A204.1 (cell line): ENCODE data around the gene AHCYL2.
A peak's percentile ranks its signal among the peaks of the same experiment; 100 is the strongest.
"Not testable (repeated sequence)": the region's sequence is repeated elsewhere in the genome, so short reads cannot be mapped to it uniquely, and the experiment has no call there.

ENCODE experiments used
- FAIRE-seq: peaks from 2 replicates; lab custom pipeline; 2012; peaks lifted over from hg19 to GRCh38; lab: Jason Lieb, UNC

AHCYL2 gene

DNA sequence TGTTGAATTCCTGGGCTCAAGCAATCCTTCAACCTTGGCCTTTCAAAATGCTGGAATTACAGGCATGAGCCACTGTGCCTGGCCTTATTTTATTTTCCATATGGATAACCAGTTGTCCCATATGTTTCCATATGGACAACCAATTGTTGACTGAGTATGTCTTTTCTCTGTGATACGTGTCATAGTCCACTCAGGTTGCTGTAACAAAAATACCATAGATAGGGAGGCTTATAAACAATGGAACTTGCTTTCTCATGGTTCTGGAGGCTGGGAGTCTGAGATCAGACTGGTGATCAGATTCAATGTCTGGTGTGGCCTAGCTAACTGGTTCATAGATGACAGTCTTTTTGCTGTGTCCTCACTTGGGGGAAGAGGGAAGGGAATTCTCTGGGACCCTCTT, 19.4 kb downstream of the AHCYL2 start:
- no peak for FAIRE-seq

DNA sequence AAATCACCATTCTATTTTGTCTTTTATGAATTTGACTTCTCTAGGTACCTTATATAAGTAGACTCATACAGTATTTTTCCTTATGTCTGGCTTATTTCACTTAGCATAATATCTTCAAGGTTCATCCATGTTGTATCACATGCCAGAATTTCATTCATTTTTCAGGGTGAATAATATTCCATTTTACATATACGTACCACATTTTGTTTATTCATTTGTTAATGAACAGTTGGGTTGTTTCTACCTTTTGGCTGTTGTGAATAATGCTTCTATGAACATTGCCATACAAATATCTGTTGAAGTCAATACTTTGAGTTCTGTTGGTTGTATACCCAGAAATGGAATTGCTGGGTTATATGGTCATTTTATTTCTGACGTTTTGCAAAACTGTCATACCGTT, 20.7 kb downstream of the AHCYL2 start:
- FAIRE-seq, result no peak

- no peak for FAIRE-seq
Measured at GRCh38 chr7:129247087-129247486, 22.3 kb downstream of the AHCYL2 start.

DNA sequence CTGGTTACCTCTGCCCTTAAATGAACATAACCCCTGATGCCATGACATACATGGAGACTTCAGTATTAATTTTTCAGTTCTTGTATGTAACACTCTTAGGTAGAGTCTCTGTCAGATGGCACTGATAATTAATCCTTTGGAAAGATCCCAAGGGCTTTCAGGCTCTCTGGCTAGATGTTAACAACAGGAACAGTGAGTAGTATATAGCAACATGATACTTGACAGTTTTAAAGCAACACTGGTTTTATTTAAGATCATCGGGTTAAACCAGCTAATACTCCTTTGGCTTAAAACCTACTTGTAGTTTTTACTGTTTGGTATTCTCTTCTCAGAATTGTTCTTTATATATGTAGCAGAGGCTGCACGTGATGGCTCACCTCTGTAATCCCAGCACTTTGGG, 27.3 kb downstream of the AHCYL2 start:
- no peak for FAIRE-seq

GRCh38 chr7:129252603-129253002, 27.8 kb downstream of the AHCYL2 start:
- FAIRE-seq, result not testable (repeated sequence)

DNA sequence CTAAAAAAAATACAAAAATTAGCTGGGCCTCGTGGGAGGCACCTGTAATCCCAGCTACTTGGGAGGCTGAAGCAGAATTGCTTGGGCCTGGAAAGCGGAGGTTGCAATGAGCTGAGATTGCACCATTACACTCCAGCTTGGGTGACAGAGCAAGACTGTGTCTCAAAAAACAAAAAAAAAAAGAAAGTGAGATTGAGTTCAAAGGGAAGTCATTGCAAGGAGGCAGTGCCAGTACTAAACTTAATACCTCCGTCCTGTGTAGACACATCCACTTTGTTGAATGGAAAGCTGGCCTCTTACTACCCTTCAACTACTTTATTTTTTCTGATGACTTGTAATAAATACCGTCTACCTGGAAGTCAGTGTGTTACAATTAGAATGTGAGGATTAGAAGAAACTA, 31.0 kb downstream of the AHCYL2 start:
- FAIRE-seq, result no peak

- peak; percentile 58 for FAIRE-seq
Measured at GRCh38 chr7:129256221-129256620, 31.4 kb downstream of the AHCYL2 start.

- FAIRE-seq, result no peak
Measured at GRCh38 chr7:129257168-129257567, 32.3 kb downstream of the AHCYL2 start.

DNA sequence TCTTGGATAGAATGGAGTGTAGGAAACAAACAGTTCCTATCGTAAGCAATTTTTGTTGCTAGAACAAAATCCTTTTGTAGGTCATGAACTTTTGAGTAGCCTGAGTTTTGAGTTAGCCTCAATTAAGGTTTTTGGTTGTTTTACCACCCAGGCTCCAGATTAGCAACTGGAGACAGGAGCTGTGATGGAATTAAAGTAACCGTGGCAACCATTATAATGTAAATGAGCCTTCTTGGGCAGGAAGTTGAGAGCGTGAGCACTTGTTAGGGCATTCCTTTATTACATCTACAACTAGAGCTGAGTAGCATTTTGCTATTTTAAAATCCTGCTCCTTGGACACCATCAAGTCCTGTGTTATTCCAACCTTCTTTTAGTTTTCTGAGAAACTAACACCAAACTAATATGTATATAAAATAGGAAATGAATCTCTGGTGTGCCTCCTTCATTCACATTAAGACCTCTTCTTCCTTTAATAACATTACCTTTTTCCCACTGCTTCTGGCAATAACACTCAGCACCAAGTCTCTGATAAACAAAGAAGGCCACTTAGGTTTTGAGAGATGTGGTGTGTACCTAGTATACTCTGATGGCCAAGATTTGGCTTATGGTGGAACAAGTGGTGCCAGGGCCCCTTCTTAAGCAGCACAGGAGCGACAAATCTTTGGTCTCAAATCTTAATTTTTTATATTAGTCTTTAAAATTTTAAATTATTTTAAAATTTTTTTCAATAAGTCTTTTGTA, 34.0 kb downstream of the AHCYL2 start:
- no peak for FAIRE-seq

DNA sequence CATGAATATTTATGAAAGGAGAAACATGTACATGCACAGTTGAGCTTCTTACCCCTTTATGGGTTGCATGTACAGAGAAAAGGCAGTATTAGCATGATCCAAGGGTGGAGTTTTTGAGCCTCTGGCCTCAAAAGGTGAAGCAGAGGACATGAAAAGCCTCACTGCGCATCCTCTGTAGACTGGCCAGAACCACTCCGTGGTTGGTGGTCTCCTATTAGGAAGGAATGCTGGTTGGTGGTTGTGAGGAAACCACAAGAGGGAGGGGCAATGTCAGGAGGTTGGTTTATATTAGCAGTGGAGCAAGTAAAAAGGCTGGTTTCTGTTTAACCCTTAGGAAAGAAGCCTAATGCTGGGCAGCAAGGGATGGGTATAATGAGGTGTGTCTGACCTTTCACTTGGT, 37.5 kb downstream of the AHCYL2 start:
- no peak for FAIRE-seq

DNA sequence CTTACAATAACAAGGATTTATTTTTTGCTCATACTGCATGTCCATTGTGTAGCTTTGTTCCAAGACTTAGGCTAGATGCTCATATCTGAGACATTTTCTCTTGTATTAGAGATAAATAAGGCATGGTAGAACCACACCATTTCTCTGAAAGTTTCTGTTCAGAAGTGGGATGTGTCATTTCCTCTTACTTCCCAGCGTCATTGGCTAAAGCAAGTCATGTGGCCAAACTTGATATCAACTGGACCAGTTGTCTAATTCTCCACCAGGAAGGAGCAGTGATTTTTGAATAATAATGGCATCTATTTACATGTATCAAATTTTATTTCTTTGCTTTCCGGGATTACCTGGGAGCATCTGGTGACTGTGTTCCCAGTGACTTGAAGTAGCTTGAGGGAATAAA, 38.3 kb downstream of the AHCYL2 start:
- FAIRE-seq, result no peak

DNA sequence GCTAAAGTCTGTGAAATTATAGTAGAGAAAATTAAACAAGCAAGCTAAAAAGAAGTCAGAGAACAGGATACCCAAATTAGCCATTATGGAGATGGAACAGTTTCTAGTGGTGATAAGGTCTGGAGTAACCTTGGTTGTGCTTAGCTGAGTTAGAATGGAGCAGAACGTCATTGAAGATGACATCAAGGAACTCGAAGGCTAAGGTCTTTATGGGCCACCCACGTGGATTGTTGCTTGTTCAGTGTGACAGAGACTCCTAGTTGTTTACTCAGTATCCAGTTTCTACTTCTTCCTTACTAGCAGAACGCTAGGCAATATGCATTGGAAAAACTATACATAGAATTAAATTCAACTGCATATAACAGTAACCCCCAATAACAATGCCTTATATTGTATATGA, 39.7 kb downstream of the AHCYL2 start:
- FAIRE-seq, result no peak

DNA sequence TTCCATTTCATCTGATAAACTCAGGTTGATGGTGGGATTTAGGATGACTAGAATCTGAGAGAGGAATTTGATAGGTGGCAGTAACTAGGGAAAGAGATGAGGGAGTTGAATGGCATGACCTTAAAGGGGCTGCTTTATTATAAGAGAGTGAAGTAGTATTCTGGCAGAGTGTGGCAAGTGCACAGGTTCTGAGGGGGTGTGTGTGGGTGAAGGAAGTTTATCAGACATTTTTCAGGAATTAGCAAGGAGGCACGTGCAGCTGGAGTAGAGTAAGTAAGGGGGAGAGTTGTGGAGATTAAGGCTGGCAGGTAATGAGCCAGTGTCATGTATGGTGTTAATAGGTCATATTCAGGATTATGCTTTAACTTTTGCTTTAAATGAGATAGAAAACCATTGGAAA, 40.5 kb downstream of the AHCYL2 start:
- no peak for FAIRE-seq

DNA sequence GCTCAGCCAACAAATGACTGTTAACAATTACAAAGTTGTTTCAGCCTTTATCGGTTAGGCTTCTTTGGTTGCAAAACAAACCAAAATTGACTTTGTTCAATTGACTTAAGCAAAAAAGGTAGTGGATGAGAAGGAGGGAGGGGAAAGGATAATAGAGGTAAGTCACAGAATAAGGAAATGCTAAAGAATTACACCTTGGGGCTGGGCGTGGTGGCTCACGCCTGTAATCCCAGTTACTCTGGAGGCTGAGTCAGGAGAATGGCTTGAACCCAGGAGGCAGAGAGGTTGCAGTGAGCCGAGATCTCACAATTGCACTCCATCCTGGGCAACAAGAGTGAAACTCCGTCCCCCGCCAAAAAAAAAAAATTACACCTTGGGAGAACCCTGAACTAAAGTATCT, 41.4 kb downstream of the AHCYL2 start:
- no peak for FAIRE-seq

DNA sequence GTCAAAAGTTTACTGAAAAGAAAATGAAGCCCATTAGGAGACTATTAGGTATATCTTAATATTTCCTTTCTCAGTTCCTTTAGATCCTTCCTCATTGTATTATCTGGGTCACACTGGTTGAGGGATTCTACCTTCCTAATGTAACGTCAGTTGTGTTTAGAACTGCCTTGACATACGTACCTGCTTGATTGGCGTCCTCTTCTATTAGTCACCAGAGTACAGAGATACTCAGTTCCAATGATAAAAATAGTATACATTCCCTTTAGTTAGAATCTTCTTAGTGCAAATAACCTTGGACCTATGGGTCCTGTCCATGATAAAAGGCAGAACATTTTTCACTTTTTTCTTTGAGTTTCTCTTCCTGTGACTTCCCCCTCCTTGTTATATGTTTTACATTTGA, 45.2 kb downstream of the AHCYL2 start:
- no peak for FAIRE-seq

GRCh38 chr7:129271500-129272355, 46.9 kb downstream of the AHCYL2 start:
- peak; percentile 76 for FAIRE-seq

GRCh38 chr7:129273936-129274335, 49.1 kb downstream of the AHCYL2 start:
- no peak for FAIRE-seq

- FAIRE-seq, result no peak
Measured at GRCh38 chr7:129277629-129278028, 52.8 kb downstream of the AHCYL2 start.

DNA sequence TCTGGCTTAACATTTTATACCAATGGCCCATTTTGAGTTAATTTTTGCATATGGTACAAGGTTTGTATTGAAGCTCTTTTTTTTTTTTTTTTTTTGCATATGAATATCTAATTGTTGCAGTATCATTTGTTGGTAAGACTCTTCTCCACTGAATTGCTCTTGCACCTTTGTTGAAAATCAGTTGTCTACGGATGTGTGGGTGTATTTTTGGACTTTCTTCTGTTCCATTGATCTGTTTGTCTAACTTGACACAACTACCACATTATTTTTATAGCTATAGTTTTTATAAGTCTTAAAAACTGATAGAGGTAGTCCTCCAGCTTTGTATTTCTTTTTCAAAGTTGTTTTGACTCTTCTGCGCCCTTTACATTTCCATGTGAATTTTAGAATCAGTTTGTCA, 53.9 kb downstream of the AHCYL2 start:
- FAIRE-seq, result no peak

GRCh38 chr7:129279757-129280156, 54.9 kb downstream of the AHCYL2 start:
- FAIRE-seq, result no peak

DNA sequence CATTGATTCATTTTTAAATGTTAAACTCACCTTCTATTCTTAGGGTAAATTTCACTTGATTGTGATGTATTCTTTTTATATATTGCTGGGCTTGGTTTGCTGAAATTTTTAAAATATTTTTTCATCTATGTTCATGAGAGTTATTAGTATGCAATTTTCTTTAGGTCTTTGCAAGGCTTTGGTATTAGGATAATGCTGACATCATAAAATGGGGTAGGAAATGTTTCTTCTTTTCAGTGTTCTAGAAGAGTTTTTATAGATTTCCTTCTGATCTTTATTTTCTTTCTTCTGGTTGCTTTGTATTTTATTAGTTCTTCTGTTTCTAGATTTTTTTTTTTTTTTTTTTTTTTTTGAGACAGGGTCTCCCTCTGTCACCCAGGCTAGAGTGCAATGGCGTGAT, 56.3 kb downstream of the AHCYL2 start:
- FAIRE-seq, result no peak

DNA sequence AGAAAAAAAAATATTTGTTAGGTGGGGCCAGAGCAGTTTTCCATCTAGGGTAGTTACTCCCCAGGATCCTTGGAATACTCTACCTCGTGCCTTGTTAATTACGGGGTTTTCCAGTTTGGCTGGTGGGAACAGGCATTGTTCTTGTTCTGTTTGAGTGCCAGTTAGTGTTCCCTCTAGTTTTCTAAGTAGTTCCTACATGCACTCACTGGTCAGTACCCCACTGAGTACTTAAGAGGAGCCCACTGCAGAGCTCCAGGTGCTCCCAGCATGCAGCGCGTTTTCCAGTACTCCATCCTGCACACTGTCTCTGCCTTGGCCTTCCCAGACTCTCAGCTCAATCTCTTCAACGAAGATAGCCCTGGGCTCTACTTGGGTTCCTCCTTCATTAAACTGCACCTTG, 58.0 kb downstream of the AHCYL2 start:
- FAIRE-seq, result no peak

- FAIRE-seq, result no peak
Measured at GRCh38 chr7:129283936-129284335, 59.1 kb downstream of the AHCYL2 start.

GRCh38 chr7:129285111-129285510, 60.3 kb downstream of the AHCYL2 start:
- no peak for FAIRE-seq
